Measurements from ENCODE around the gene STYK1. TPM values are rescaled to one million over a fixed set of nuclear protein-coding genes. Genes with fewer than 3 reads are reported as not detected.

Gene STYK1, protein sequence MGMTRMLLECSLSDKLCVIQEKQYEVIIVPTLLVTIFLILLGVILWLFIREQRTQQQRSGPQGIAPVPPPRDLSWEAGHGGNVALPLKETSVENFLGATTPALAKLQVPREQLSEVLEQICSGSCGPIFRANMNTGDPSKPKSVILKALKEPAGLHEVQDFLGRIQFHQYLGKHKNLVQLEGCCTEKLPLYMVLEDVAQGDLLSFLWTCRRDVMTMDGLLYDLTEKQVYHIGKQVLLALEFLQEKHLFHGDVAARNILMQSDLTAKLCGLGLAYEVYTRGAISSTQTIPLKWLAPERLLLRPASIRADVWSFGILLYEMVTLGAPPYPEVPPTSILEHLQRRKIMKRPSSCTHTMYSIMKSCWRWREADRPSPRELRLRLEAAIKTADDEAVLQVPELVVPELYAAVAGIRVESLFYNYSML
- 1 to 10 TPM; 1.9 to 8.1 (median 4.8) TPM for polyA plus RNA-seq
- long read RNA-seq, donor 1, result 0 reads
- long read RNA-seq, donor 2, result 0 reads
- long read RNA-seq, donor 3, result 0 reads
- long read RNA-seq, donor 4, result 0 reads
- long read RNA-seq, donor 5, result 0 reads
- long read RNA-seq, donor 6, result 0 reads
- long read RNA-seq, donor 7, result 0 reads
- long read RNA-seq, donor 8, result 0 reads
- long read RNA-seq, donor 9, result 0 reads
- long read RNA-seq, donor 10, result 0 reads

GRCh38 chr12:10673659-10674384 lies at the start of gene STYK1:
STYK1 (minus strand) TSS chr12:10674052; CDS start chr12:10634618, 39,434 bp downstream.
- peak within 1 kb of the TSS; percentile 7 to 95 (median 82) for H3K27ac ChIP-seq (ENCODE audit: low read depth in 1 of 3, low read length in 2 of 3)
- 0 to 2% (median 1%) methylated on average over 35 of the region's 35 CpGs for WGBS, 3 donors

GRCh38 chr12:10722905-10723746 lies 49.3 kb upstream of the STYK1 start, which contains the start of gene YBX3:
YBX3 (minus strand) TSS chr12:10723323; CDS start chr12:10723111, 212 bp downstream.
- peak; percentile 77 to 90 for DNase-seq
- no peaks in the 10 kb centered on the region for H3K36me3 ChIP-seq (ENCODE audit: control insufficient read depth in 3 of 3, insufficient read depth in 2 of 3, low read depth in 1 of 3, low read length in 3 of 3)
- peaks cover 0 to 5% (median 5%) of the 10 kb centered on the region in 3 donors for H3K4me1 ChIP-seq (ENCODE audit: control insufficient read depth in 3 of 3, insufficient read depth in 2 of 3, low read depth in 1 of 3, low read length in 2 of 3)
- peak within 1 kb of the TSS; percentile 55 to 99 (median 72) for H3K4me3 ChIP-seq (ENCODE audit: low read depth in 1 of 3, low read length in 3 of 3)
- WGBS, 3 donors, result 0 to 1% (median 0%) methylated on average over 45 to 95 of the region's 95 CpGs
- FAIRE-seq, result no peak
- H3K27me3 ChIP-seq (ENCODE audit: control insufficient read depth in 3 of 3, insufficient read depth in 3 of 3, low read length in 3 of 3), result no peaks in the 10 kb centered on the region
- no peaks in the 10 kb centered on the region for H3K9me3 ChIP-seq (ENCODE audit: control insufficient read depth in 2 of 2, insufficient read depth in 1 of 2, low read depth in 1 of 2, low read length in 1 of 2)
- peak within 1 kb of the TSS; percentile 79 to 94 (median 88) for H3K27ac ChIP-seq (ENCODE audit: low read depth in 1 of 3, low read length in 2 of 3)

More at GRCh38 chr12:10673659-10674384, at the start of gene STYK1:
- H3K36me3 ChIP-seq (ENCODE audit: control insufficient read depth in 3 of 3, insufficient read depth in 2 of 3, low read depth in 1 of 3, low read length in 3 of 3), result no peaks in the 10 kb centered on the region
- H3K4me1 ChIP-seq (ENCODE audit: control insufficient read depth in 3 of 3, insufficient read depth in 2 of 3, low read depth in 1 of 3, low read length in 2 of 3), result no peaks in the 10 kb centered on the region
- H3K4me3 ChIP-seq (ENCODE audit: low read depth in 1 of 3, low read length in 3 of 3), result peak within 1 kb of the TSS; percentile 33 to 77 (median 43)
- FAIRE-seq (no peak), DNase-seq (peak; percentile 87)
- H3K9me3 ChIP-seq (ENCODE audit: control insufficient read depth in 2 of 2, insufficient read depth in 1 of 2, low read depth in 1 of 2, low read length in 1 of 2), result no peaks in the 10 kb centered on the region
- peaks cover 0 to 26% (median under 1%) of the 10 kb centered on the region in 3 donors for H3K27me3 ChIP-seq (ENCODE audit: control insufficient read depth in 3 of 3, insufficient read depth in 3 of 3, low read length in 3 of 3)

GRCh38 chr12:10722502-10722904 lies 48.7 kb upstream of the STYK1 start:
- DNase-seq, result peak; percentile 45 to 83
- H3K4me1 ChIP-seq (ENCODE audit: control insufficient read depth in 3 of 3, insufficient read depth in 2 of 3, low read depth in 1 of 3, low read length in 2 of 3), result peaks cover 0 to 5% (median 5%) of the 10 kb centered on the region in 3 donors
- peak overlapping the region; percentile 55 to 99 (median 72) for H3K4me3 ChIP-seq (ENCODE audit: low read depth in 1 of 3, low read length in 3 of 3)
- no peaks in the 10 kb centered on the region for H3K36me3 ChIP-seq (ENCODE audit: control insufficient read depth in 3 of 3, insufficient read depth in 2 of 3, low read depth in 1 of 3, low read length in 3 of 3)
- H3K27ac ChIP-seq (ENCODE audit: low read depth in 1 of 3, low read length in 2 of 3), result peak overlapping the region; percentile 79 to 94 (median 88)
- no peaks in the 10 kb centered on the region for H3K9me3 ChIP-seq (ENCODE audit: control insufficient read depth in 2 of 2, insufficient read depth in 1 of 2, low read depth in 1 of 2, low read length in 1 of 2)
- 0 to 1% (median 0%) methylated on average over 31 to 36 of the region's 36 CpGs for WGBS, 3 donors
- no peaks in the 10 kb centered on the region for H3K27me3 ChIP-seq (ENCODE audit: control insufficient read depth in 3 of 3, insufficient read depth in 3 of 3, low read length in 3 of 3)
- no peak for FAIRE-seq

GRCh38 chr12:10721651-10722501 lies 48.0 kb upstream of the STYK1 start:
- Histone ChIP-seq H3K4me3 (ENCODE audit: low read depth in 1 of 3, low read length in 3 of 3) (peak overlapping the region; percentile 55 to 99 (median 72)), H3K36me3 (ENCODE audit: control insufficient read depth in 3 of 3, insufficient read depth in 2 of 3, low read depth in 1 of 3, low read length in 3 of 3) (no peaks in the 10 kb centered on the region), H3K27me3 (ENCODE audit: control insufficient read depth in 3 of 3, insufficient read depth in 3 of 3, low read length in 3 of 3) (no peaks in the 10 kb centered on the region), H3K4me1 (ENCODE audit: control insufficient read depth in 3 of 3, insufficient read depth in 2 of 3, low read depth in 1 of 3, low read length in 2 of 3) (peaks cover 0 to 5% (median 5%) of the 10 kb centered on the region in 3 donors), H3K9me3 (ENCODE audit: control insufficient read depth in 2 of 2, insufficient read depth in 1 of 2, low read depth in 1 of 2, low read length in 1 of 2) (no peaks in the 10 kb centered on the region), H3K27ac (ENCODE audit: low read depth in 1 of 3, low read length in 2 of 3) (peak overlapping the region; percentile 79 to 94 (median 88))
- no peak for FAIRE-seq
- 1 to 3% (median 1%) methylated on average over 25 to 26 of the region's 26 CpGs for WGBS, 3 donors
- peak; percentile 74 to 95 for DNase-seq

GRCh38 chr12:10720974-10721650 lies 47.3 kb upstream of the STYK1 start:
- H3K4me1 ChIP-seq (ENCODE audit: control insufficient read depth in 3 of 3, insufficient read depth in 2 of 3, low read depth in 1 of 3, low read length in 2 of 3), result peaks cover 0 to 8% (median 5%) of the 10 kb centered on the region in 3 donors
- H3K4me3 ChIP-seq (ENCODE audit: low read depth in 1 of 3, low read length in 3 of 3), result peak overlapping the region; percentile 55 to 99 (median 72)
- FAIRE-seq (no peak), DNase-seq (peak in 1 of 2 donors; percentile 14)
- WGBS, 3 donors, result 32 to 45% (median 41%) methylated on average over 3 of the region's 3 CpGs
- H3K27ac ChIP-seq (ENCODE audit: low read depth in 1 of 3, low read length in 2 of 3), result peak overlapping the region in 2 of 3 donors; percentile 88 to 94
- H3K27me3 ChIP-seq (ENCODE audit: control insufficient read depth in 3 of 3, insufficient read depth in 3 of 3, low read length in 3 of 3), result no peaks in the 10 kb centered on the region
- no peaks in the 10 kb centered on the region for H3K9me3 ChIP-seq (ENCODE audit: control insufficient read depth in 2 of 2, insufficient read depth in 1 of 2, low read depth in 1 of 2, low read length in 1 of 2)
- H3K36me3 ChIP-seq (ENCODE audit: control insufficient read depth in 3 of 3, insufficient read depth in 2 of 3, low read depth in 1 of 3, low read length in 3 of 3), result peaks cover 0 to 3% (median 0%) of the 10 kb centered on the region in 3 donors

DNA sequence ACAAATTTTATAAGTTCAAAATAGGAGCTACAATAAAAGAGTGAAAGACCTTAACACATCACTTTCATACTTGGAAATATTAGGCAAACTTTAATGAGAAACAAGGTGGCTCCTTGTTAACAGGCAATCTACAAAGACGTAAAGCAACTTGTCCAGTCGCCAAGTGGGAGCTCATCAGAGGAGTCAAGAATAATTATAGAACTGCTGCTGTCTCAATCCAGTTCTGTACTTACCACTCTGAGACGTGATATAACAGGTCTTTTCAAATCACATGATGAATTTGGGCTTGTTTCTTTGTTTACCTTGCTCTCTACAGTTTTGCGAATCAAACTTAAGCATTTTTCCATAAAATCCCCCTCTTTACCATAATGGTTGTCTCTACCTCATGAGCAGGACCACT lies 45.6 kb upstream of the STYK1 start:
- Histone ChIP-seq H3K4me1 (ENCODE audit: control insufficient read depth in 3 of 3, insufficient read depth in 2 of 3, low read depth in 1 of 3, low read length in 2 of 3) (peaks cover 0 to 9% (median 5%) of the 10 kb centered on the region in 3 donors), H3K36me3 (ENCODE audit: control insufficient read depth in 3 of 3, insufficient read depth in 2 of 3, low read depth in 1 of 3, low read length in 3 of 3) (peaks cover 0 to 11% (median 0%) of the 10 kb centered on the region in 3 donors), H3K4me3 (ENCODE audit: low read depth in 1 of 3, low read length in 3 of 3) (no peak overlapping the region), H3K27me3 (ENCODE audit: control insufficient read depth in 3 of 3, insufficient read depth in 3 of 3, low read length in 3 of 3) (no peaks in the 10 kb centered on the region), H3K9me3 (ENCODE audit: control insufficient read depth in 2 of 2, insufficient read depth in 1 of 2, low read depth in 1 of 2, low read length in 1 of 2) (no peaks in the 10 kb centered on the region), H3K27ac (ENCODE audit: low read depth in 1 of 3, low read length in 2 of 3) (no peak overlapping the region)
- DNase-seq (peak in 1 of 2 donors; percentile 1), FAIRE-seq (no peak)
- 61 to 64% (median 62%) methylated on average over 4 of the region's 4 CpGs for WGBS, 3 donors

Measured in small intestine (tissue), 16 donors.